ENCODE results near the gene EFCC1.

DNA sequence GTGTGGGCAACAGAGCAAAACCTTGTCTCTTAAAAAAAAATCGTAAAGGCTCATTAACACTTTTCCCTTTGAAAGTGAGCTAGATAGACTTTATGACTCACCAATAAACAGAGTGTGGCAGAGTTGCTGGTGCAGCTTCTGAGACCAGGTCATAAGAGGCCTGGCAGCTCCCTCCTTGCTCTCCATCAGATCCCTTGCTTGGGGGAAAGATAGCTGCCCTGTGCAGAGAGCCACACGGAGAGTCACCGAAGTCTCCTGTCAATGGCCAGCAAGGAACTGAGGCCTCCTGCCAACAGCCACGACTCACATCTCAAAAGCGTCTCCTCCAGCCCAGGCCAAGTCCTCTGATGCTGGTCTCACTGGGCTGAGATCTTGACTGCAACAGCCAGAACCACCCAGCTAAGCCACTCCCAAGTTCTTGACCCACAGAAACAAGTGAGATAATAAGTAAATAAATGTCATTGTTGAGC is 50.8 kb downstream of the EFCC1 start:
- no peak for TF ChIP-seq GATA2 (IDR thresholded peaks at IDR 0.05; ENCODE audit: low read depth, low read length)
- no peak for TF ChIP-seq GATA3 (IDR thresholded peaks at IDR 0.05; ENCODE audit: low read depth, low read length)

Data from SH-SY5Y (cell line).